Superior temporal gyrus (tissue), 1 donor: ENCODE data around the gene RBP5.

Experiments used
- DNase-seq: peaks from one replicate; pipeline ENCODE4 v3.0.0-alpha.2; 2016; ENCODE audit errors: extremely low spot score

Gene RBP5

GRCh38 chr12:7073946-7074345 is 54.7 kb downstream of the RBP5 start:
- DNase-seq: no peak
